HepG2 (cell line): Measurements from ENCODE around the gene PANK2. TPM values are rescaled to one million over a fixed set of nuclear protein-coding genes. Genes with fewer than 3 reads are reported as not detected.

ENCODE experiments used
- ARID4A ChIP-seq: sonication (generic); formaldehyde crosslinking; IDR thresholded peaks from 2 replicates; pipeline ENCODE4 v1.5.0; 2020; ENCODE audit warnings: mild to moderate bottlenecking, missing genetic modification reagents, borderline replicate concordance
- FOXJ3 ChIP-seq: sonication (generic); formaldehyde crosslinking; IDR thresholded peaks from 2 replicates; pipeline ENCODE4 v1.4.0; 2020; ENCODE audit warnings: missing genetic modification reagents, mild to moderate bottlenecking, borderline replicate concordance
- HNRNPK ChIP-seq: fragments of 200-400 bp; formaldehyde crosslinking; IDR thresholded peaks from 2 replicates; pipeline ENCODE4 v1.6.1; 2018; ENCODE audit warnings: low read length, low read depth, moderate library complexity, mild to moderate bottlenecking; ENCODE audit not compliant: poor library complexity, severe bottlenecking
- IKZF5 ChIP-seq: IDR thresholded peaks from 2 replicates; pipeline ENCODE4 v1.6.1; 2018; ENCODE audit warnings: missing genetic modification reagents, mild to moderate bottlenecking, missing compliant biosample characterization
- MXD3 ChIP-seq: IDR thresholded peaks from 2 replicates; pipeline ENCODE4 v1.6.1; 2016; ENCODE audit warnings: mild to moderate bottlenecking, missing biosample characterization, missing genetic modification reagents
- NONO ChIP-seq, 2 experiments: fragments of 450-650 bp in 1 of 2; sonication (generic) in 1 of 2; formaldehyde crosslinking in 1 of 2; IDR thresholded peaks in 1 of 2; conservative IDR thresholded peaks in 1 of 2; 2 replicates each; pipeline versions ENCODE4 v1.6.1 to v1.8.0; 2017 to 2022; ENCODE audit warnings: mild to moderate bottlenecking in 1 of 2, missing genetic modification reagents in 1 of 2, moderate library complexity in 1 of 2
- POLR2AphosphoS5 ChIP-seq: IDR thresholded peaks from 2 replicates; pipeline ENCODE4 v1.6.1; 2012; ENCODE audit warnings: low read depth, low read length
- TEAD2 ChIP-seq: sonication (generic); formaldehyde crosslinking; IDR thresholded peaks from 2 replicates; pipeline ENCODE4 v1.9.0; 2021; ENCODE audit warnings: missing genetic modification reagents
- THAP8 ChIP-seq: sonication (generic); formaldehyde crosslinking; IDR thresholded peaks from 2 replicates; pipeline ENCODE4 v1.5.1; 2020; ENCODE audit warnings: missing genetic modification reagents, mild to moderate bottlenecking, borderline replicate concordance
- THYN1 ChIP-seq: sonication (generic); formaldehyde crosslinking; IDR thresholded peaks from 2 replicates; pipeline ENCODE4 v1.8.1; 2023; ENCODE audit warnings: low read depth, mild to moderate bottlenecking, moderate library complexity, missing genetic modification reagents, borderline replicate concordance
- UBTF ChIP-seq: sonication (generic); formaldehyde crosslinking; IDR thresholded peaks from 2 replicates; pipeline ENCODE4 v1.4.0; 2020; ENCODE audit warnings: mild to moderate bottlenecking, missing genetic modification reagents
- YY1 ChIP-seq: IDR thresholded peaks from 2 replicates; pipeline ENCODE4 v1.6.1; 2011; ENCODE audit warnings: low read length, low read depth, moderate library complexity, mild to moderate bottlenecking; ENCODE audit not compliant: insufficient read depth, insufficient replicate concordance
- ZMYM2 ChIP-seq: sonication (generic); formaldehyde crosslinking; IDR thresholded peaks from 2 replicates; pipeline ENCODE4 v1.8.0; 2022; ENCODE audit warnings: mild to moderate bottlenecking, missing genetic modification reagents
- ZNF274 ChIP-seq: sonication (generic); formaldehyde crosslinking; IDR thresholded peaks from 2 replicates; pipeline ENCODE4 v1.5.1; 2020; ENCODE audit warnings: mild to moderate bottlenecking, missing genetic modification reagents
- ZNF576 ChIP-seq: sonication (generic); formaldehyde crosslinking; IDR thresholded peaks from 2 replicates; pipeline ENCODE4 v1.4.0; 2020; ENCODE audit warnings: mild to moderate bottlenecking, missing genetic modification reagents
- ZNF703 ChIP-seq: sonication (generic); formaldehyde crosslinking; IDR thresholded peaks from 2 replicates; pipeline ENCODE4 v1.5.1; 2020; ENCODE audit warnings: missing genetic modification reagents, mild to moderate bottlenecking, moderate library complexity, borderline replicate concordance
- ZNF761 ChIP-seq: sonication (generic); formaldehyde crosslinking; conservative IDR thresholded peaks from 2 replicates; pipeline ENCODE4 v1.4.0; 2020; ENCODE audit warnings: mild to moderate bottlenecking, missing genetic modification reagents
- ZNF83 ChIP-seq: sonication (generic); formaldehyde crosslinking; IDR thresholded peaks from 2 replicates; pipeline ENCODE4 v1.4.0; 2020; ENCODE audit warnings: missing genetic modification reagents, mild to moderate bottlenecking, borderline replicate concordance
- polyA plus RNA-seq, 8 experiments: library from polyadenylated mRNA; depleted of rRNA in 3 of 8; stranded (reverse) in 7 of 8; unstranded in 1 of 8; fragments of >200 nt; fragmentation: Illumina TruSeq in 4 of 8; extraction: Trizol in 4 of 8; gene quantifications; 2 replicates each; pipeline versions ENCODE4 v1.2.1 to v1.2.3, GENCODE V29; 2011 to 2016; ENCODE audit warnings: low read depth in 4 of 8, missing spikeins in 1 of 8, mixed read lengths in 1 of 8; ENCODE audit not compliant: insufficient read depth in 1 of 8
- total RNA-seq, 5 experiments: library from RNA; depleted of rRNA; stranded (reverse); fragments of >200 nt; fragmentation: Illumina TruSeq; extraction: Trizol; gene quantifications; 2 replicates each; pipeline ENCODE4 v1.2.3, GENCODE V29; 2016; ENCODE audit warnings: low read depth in 1 of 5

Gene PANK2
- total and polyA plus RNA-seq, 2 of the 13 experiments (the other 11 are each of a cell fraction or from before 2014, with no cell fraction given) = 39.2 to 123 TPM

GRCh38 chr20:3846740-3847428 lies 42.3 kb upstream of the PANK2 start, which contains the start of gene MAVS (continued):
- no peak; the same call in 1 of the 2 replicates for TF ChIP-seq ZNF83
- TF ChIP-seq ZNF761 (CRISPR knock-in tag) = peak; percentile 96; the same call in 1 of the 2 replicates
- TF ChIP-seq THAP8 = no peak
- TF ChIP-seq ARID4A (CRISPR knock-in tag) = peak; percentile 98
- TF ChIP-seq ZNF576 (CRISPR knock-in tag) = no peak
- no peak for TF ChIP-seq NONO (IDR thresholded peaks at IDR 0.05)
- TF ChIP-seq NONO (CRISPR knock-in tag; conservative IDR thresholded peaks at IDR 0.05) = peak; percentile 99
- no peak for TF ChIP-seq FOXJ3 (CRISPR knock-in tag)
- peak; percentile 96 for TF ChIP-seq POLR2AphosphoS5
- TF ChIP-seq ZNF274 (CRISPR knock-in tag) = peak; percentile 12; the same call in 1 of the 2 replicates
- TF ChIP-seq TEAD2 (CRISPR knock-in tag) = peak; percentile 48; the same call in 1 of the 2 replicates
- TF ChIP-seq YY1 = peak; percentile 86
- peak; percentile 99 for TF ChIP-seq UBTF (CRISPR knock-in tag)
- peak; percentile 88 for TF ChIP-seq MXD3 (CRISPR knock-in tag)
- TF ChIP-seq IKZF5 = peak; percentile 92
- TF ChIP-seq ZMYM2 (CRISPR knock-in tag) = no peak
- peak; percentile 86 for TF ChIP-seq HNRNPK
- 0 out of 2 replicates have a peak, but pooled peaks have one; percentile 57 for TF ChIP-seq THYN1 (CRISPR knock-in tag)
- TF ChIP-seq ZNF703 (CRISPR knock-in tag) = peak; percentile 99
